Measurements from ENCODE around the gene ZCCHC24.

DNA sequence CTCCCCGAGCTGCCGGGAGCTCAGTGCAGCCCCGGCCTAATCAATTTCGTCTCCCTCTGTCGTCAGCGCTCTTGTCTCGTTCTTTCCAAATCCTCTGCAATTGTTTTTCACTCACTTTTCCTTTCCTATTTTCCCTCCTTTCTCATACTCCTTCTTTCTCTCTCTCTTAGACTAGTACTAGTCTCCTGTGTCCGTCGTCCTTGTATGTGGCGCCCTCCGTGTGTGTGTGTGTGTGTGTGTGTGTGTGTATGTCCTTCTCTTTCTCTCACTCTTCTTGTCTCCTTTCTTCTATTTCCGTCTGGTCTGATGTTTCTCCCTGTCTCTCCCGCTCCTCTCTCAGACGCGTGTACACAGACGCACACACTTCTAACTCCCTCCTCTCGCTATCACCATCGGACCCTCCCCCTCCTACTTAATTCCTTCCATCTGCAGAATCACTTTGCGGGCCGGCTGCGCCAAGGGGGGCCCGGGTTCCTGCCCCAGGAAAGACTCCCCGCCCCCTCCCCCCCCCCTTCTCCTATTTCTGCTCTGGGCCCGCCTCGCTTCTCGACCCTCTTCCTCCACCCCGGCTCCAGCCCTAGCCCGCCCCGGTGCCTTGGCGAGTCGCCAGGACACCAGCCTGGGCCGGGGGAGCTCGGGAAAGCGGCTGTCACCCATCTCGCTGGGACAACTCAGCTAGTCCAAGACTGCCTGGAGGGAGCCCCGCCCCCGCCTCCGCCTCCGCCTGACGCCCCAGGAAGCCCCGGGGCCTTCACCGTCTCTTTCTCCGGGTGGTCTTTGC is 743 bp upstream of the ZCCHC24 start:
- TF ChIP-seq, protein P1, sequence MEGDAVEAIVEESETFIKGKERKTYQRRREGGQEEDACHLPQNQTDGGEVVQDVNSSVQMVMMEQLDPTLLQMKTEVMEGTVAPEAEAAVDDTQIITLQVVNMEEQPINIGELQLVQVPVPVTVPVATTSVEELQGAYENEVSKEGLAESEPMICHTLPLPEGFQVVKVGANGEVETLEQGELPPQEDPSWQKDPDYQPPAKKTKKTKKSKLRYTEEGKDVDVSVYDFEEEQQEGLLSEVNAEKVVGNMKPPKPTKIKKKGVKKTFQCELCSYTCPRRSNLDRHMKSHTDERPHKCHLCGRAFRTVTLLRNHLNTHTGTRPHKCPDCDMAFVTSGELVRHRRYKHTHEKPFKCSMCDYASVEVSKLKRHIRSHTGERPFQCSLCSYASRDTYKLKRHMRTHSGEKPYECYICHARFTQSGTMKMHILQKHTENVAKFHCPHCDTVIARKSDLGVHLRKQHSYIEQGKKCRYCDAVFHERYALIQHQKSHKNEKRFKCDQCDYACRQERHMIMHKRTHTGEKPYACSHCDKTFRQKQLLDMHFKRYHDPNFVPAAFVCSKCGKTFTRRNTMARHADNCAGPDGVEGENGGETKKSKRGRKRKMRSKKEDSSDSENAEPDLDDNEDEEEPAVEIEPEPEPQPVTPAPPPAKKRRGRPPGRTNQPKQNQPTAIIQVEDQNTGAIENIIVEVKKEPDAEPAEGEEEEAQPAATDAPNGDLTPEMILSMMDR (IDR thresholded peaks at IDR 0.05): no peak
- no peak for TF ChIP-seq EZH2 (IDR thresholded peaks at IDR 0.05)
- no peak for TF ChIP-seq EZH2phosphoT487 (IDR thresholded peaks at IDR 0.05)
